Activated CD4-positive, alpha-beta T cell treated with anti-CD3 and anti-CD28 coated beads, Interleukin-2, amount 50 U/mL, for 4 hours (primary cell): Measurements from ENCODE around the gene GALR2.
"Not testable (repeated sequence)": the region's sequence is repeated elsewhere in the genome, so short reads cannot be mapped to it uniquely, and the experiment has no call there.

Experiments used
- DNase-seq, 2 experiments: peaks; one replicate each; pipeline ENCODE4 v3.0.0-alpha.2; 2020

The GALR2 gene

GRCh38 chr17:76050538-76051467, 23.8 kb upstream of the GALR2 start:
- no peak for DNase-seq

- DNase-seq = no peak
Observed at GRCh38 chr17:76051561-76051960, 23.0 kb upstream of the GALR2 start.

GRCh38 chr17:76053246-76054111, 21.1 kb upstream of the GALR2 start:
- DNase-seq = peak in 1 of 2 experiments; percentile 27

GRCh38 chr17:76054112-76054476, 20.5 kb upstream of the GALR2 start:
- no peak for DNase-seq

GRCh38 chr17:76056882-76057281, 17.7 kb upstream of the GALR2 start:
- DNase-seq = no peak

GRCh38 chr17:76058264-76058663, 16.3 kb upstream of the GALR2 start:
- not testable (repeated sequence) for DNase-seq

GRCh38 chr17:76063875-76064546, 10.6 kb upstream of the GALR2 start:
- DNase-seq = peak; percentile 45 to 59

GRCh38 chr17:76065775-76066174, 8.8 kb upstream of the GALR2 start:
- DNase-seq = no peak

GRCh38 chr17:76071531-76072147, 2.9 kb upstream of the GALR2 start:
- DNase-seq = no peak

GRCh38 chr17:76072148-76072858, 2.3 kb upstream of the GALR2 start, which contains the start of gene SRP68:
SRP68 (minus strand) TSS chr17:76072517; CDS start chr17:76072491, 26 bp downstream.
- peak; percentile 75 to 76 for DNase-seq

- DNase-seq = no peak
Observed at GRCh38 chr17:76075364-76076145, 974 bp downstream of the GALR2 start.

GRCh38 chr17:76076146-76076764, 1.7 kb downstream of the GALR2 start:
- no peak for DNase-seq

GRCh38 chr17:76076765-76077583, 2.4 kb downstream of the GALR2 start:
- peak; percentile 18 for DNase-seq

- no peak for DNase-seq
Observed at GRCh38 chr17:76077584-76078110, 3.1 kb downstream of the GALR2 start.

GRCh38 chr17:76078370-76078769, 3.8 kb downstream of the GALR2 start:
- DNase-seq = not testable (repeated sequence)

- no peak for DNase-seq
Observed at GRCh38 chr17:76078860-76079534, 4.4 kb downstream of the GALR2 start, which contains the start of gene ZACN. ZACN (plus strand) TSS chr17:76079182; CDS start chr17:76079265, 83 bp downstream.

- DNase-seq = no peak
Observed at GRCh38 chr17:76079535-76079955, 5.0 kb downstream of the GALR2 start.

- DNase-seq = no peak
Observed at GRCh38 chr17:76079956-76080767, 5.6 kb downstream of the GALR2 start.
